ENCODE data around the gene TMEM128.
"Not testable (repeated sequence)": the region's sequence is repeated elsewhere in the genome, so short reads cannot be mapped to it uniquely, and the experiment has no call there.

TMEM128 gene

GRCh38 chr4:4248029-4248884 lies at the start of gene TMEM128:
Gene TMEM128 (minus strand): TSS chr4:4248223. CDS start chr4:4248202, 21 bp downstream.
- peak; percentile 66 for DNase-seq

DNA sequence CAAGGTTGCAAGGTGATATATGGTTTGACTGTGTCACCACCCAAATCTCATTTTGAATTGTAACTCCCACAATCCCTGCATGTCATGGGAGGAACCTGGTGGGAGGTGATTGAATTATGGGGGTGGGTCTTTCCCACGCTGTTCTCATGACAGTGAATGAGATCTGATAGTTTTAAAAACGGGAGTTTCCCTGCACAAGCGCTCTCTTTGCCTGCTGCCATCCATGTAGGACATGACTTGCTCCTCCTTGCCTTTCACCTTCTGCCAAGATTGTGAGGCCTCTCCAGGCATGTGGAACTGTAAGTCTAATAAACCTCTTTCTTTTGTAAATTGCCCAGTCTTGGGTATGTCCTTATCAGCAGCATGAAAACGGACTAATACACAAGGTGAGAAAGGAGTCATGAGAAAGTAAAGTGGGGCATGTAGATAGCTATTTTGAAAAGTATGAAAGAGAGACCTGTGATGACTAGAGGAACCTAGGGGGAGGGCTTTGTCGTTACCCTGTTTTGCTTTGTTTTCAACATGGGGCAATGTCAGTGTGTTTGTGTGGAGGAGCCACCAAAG lies 48.3 kb upstream of the TMEM128 start:
- no peak for DNase-seq

DNA sequence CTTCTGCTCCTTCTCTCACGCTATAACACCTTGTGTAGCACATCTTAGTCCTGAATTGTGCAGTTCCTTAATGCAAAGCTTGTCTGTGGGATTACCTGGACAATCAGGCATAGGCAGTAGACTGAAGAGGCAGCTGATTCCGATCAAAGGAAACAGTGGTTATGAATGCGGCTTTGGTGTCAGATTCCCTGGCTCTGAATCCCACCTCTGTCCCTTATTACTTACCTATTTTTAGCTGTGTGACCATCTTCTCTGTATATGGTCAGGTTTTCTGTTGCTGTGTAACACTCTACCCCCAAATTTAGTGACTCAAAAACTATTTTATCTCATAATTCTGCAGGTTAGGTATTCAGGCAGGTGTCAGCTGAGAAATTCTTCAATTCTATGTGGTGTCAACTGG lies 45.3 kb upstream of the TMEM128 start:
- no peak for DNase-seq

GRCh38 chr4:4289941-4290850 lies 42.2 kb upstream of the TMEM128 start, which contains the start of the genes LYAR and ZBTB49:
Gene LYAR (minus strand): TSS chr4:4290154. CDS start chr4:4283742, 6,412 bp downstream.
Gene ZBTB49 (plus strand): TSS chr4:4290251. CDS start chr4:4299946, 9,695 bp downstream.
- peak; percentile 58 for DNase-seq

- DNase-seq, result no peak
These were observed 41.5 kb upstream of the TMEM128 start for GRCh38 chr4:4289597-4289940.

DNA sequence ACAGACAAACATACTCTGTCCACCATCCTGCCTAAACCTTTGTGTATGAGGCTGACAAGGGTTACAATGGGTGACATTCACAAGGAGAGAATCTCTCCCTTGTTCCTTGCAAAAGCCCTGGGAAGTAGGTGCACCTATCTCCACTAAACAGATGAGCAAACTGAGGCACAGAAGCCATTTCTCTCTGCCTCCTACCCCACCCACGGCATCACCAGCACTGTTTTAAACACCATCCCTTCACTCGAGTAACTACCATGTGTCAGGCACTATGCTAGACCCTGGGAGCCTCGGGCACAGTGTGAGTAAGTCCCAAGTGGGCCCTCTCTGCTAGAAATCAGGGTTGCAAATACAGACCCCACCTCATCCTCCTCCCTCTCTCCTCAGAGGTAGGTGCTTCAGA lies 41.0 kb upstream of the TMEM128 start:
- no peak for DNase-seq

GRCh38 chr4:4288098-4288497 lies 40.1 kb upstream of the TMEM128 start:
- DNase-seq, result no peak

GRCh38 chr4:4284827-4285618 lies 37.0 kb upstream of the TMEM128 start:
- no peak for DNase-seq

GRCh38 chr4:4281787-4282186 lies 33.8 kb upstream of the TMEM128 start:
- DNase-seq, result no peak

DNA sequence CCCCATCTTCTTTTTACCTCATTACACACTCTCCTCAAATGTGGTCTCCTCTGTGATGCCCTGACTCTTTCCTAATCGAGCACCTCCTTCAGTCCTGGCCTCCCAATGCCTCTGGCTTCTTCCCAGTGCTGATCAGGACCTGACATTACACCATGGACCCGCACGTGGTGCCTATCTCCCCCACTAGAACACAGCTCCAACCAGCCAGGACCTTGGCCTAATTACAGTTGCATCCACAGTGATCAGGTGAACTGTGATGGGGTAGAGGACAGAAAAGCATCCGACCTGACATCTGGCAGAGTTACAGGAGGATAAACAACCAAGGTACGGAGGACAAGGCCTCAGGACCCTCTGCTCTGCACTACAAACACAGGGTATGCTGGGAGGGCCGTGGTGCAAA lies 29.5 kb upstream of the TMEM128 start:
- no peak for DNase-seq

DNA sequence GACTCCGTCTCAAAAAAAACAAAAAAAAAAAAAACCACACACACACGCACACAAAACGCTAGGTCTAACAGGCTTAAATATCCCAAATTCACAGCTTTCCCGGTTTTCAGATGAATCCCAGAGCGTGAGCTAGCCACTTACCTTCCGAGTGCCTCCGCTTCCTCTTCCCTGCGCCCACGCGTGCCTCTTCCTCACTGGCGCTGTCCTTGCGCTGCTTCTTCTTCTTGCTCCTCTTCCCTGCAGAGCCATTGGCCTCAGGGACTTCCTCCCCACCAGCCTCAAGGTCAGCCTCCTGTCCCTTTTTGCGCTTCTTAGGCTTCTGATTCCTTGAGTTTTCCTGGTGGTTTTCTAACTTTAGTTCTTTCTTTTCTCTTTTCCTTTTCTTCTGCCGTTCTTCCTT lies 26.2 kb upstream of the TMEM128 start:
- no peak for DNase-seq

GRCh38 chr4:4271912-4272311 lies 23.9 kb upstream of the TMEM128 start:
- no peak for DNase-seq

- DNase-seq, result no peak
These were observed 22.5 kb upstream of the TMEM128 start for GRCh38 chr4:4270529-4270928.

- no peak for DNase-seq
These were observed 21.8 kb upstream of the TMEM128 start for GRCh38 chr4:4269856-4270255.

GRCh38 chr4:4269331-4269731 lies 21.3 kb upstream of the TMEM128 start:
- DNase-seq, result no peak

DNA sequence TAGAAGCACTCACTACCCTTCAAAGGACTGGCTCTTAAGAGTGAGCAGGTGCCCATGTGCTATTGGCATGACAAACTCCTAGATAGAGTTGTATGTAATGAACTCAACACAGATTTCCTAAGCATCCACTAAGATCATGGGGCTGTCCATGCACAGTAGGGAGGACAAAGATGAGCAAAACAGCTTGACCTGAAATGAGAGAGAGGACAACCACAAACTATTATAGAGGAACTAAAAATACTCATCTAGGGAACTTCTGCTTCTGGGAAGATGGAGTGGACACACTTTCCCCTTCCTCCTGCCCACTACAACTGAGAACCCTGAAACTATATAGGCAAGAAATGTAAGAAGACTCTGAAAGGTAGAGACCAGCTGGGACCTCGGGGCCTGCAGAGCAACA lies 20.8 kb upstream of the TMEM128 start:
- no peak for DNase-seq

- no peak for DNase-seq
These were observed 20.0 kb upstream of the TMEM128 start for GRCh38 chr4:4267981-4268380.

DNA sequence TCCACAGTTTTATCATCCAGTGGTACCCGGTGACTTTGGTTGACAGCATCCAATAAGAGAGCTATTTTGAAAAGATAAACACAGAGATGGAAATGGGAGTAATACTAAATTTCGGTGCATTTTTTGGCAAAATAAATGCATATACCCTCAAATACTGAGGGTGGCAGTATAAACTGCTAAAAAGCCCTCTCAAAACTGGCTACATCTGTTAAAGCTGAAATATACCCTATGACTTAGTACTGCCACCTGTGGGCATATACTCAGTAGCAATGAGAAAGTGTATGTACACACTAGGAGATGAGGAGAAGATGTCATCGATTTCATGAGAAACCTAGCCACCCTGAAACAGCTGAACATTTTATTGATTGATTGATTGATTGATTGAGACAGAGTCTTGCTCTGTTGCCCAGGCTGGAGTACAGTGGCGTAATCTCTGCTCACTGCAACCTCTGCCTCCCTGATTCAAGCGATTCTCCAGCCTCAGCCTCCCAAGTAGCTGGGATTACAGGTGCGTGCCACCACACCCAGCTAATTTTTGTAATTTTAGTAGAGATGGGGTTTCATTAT lies 12.2 kb upstream of the TMEM128 start:
- DNase-seq, result no peak

GRCh38 chr4:4259484-4260100 lies 11.6 kb upstream of the TMEM128 start:
- no peak for DNase-seq

DNA sequence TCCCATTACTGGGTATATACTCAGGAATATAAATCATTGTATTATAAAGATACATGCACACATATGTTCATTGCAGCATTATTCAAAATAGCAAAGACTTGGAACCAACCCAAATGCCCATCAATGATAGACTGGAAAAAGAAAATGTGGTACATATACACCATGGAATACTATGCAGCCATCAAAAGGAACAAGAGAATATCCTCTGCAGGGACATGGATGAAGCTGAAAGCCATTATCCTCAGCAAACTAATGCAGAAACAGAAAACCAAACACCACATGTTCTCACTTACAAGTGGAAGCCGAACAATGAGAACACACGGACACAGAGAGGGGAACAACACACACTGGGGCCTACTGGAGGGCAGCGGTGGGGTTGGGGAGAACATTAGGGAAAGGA lies 9.7 kb upstream of the TMEM128 start:
- not testable (repeated sequence) for DNase-seq

DNA sequence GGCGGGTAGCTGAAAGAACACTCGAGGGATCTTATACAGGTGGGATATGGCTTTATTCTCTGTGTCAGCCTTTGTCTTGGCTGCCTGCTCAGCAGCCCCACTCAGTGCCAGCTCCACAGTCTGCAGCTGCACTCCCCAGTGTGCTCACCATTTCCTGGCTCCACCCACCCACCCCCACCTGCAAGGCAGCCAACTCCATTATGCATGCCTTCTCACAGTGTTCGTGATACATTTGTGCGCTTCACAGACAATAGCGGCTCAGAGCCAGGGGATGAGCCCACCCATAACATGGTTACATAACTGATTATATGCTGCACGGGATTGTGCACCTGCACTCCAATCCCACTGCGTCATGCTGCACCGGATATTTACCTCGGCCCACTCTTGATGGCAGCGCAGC lies 8.8 kb upstream of the TMEM128 start:
- no peak for DNase-seq

DNA sequence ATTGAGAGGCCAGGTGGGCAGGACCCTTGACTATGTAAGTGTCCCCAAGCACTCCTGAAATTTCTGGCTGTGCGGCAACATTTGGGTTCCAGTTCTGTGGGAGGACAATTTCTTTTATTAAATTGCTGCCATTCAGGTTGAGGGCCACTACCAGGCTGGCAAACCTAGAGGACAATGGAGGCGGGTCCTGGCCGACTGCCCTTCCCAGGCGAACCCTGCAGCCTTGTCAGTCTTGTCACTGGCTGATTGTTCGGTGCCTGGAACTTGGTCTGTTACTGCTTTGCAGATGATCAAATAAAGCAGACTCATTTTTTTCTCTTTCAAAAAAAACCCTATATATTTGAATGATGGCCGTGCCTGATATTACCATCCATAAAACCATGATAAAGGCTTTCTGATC lies 6.6 kb upstream of the TMEM128 start:
- DNase-seq, result no peak
